ENCODE results near the gene FPR3. TPM values are rescaled to one million over a fixed set of nuclear protein-coding genes. Genes with fewer than 3 reads are reported as not detected.

The FPR3 gene
- total and polyA plus RNA-seq, 9 of the 15 experiments (the other 6 are each of a cell fraction or from before 2014, with no cell fraction given) = 0.08 to 0.51 (median 0.22) TPM; not detected in 1

DNA sequence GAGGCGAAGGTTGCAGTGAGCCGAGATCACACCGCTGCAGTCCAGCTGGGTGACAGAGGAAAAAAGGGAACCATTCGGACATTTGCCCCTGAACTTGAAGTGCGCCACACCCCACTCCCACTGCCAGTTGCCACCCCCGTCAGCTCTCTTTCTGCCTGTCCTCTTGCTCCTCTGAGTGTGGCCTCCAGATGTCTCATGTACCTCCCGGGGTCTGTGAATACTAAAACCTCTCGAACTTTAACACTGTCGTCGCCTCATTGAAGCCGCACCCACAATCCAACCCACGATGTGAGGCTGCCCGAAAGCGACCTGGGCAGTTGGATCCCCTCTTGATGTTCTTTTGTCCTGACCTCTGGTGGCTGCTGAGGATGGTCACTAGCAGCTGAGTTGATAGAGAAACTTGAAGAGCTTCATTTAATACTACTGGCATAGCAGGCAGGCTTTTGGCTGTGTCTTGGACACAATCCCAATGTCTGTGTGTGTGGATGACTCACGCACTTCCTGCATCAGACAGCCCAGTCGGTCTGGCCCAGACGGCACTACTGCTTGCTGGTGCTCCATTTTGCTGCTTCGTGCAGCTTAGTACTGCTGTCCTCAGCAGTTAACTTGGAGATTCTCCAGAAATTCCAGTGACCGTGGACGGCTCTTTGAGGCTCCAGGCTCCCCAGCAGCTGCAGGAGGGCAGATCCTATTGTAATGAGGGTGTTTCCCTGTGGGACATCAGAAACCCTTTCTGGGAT, 4.2 kb downstream of the FPR3 start (continued):
- TF ChIP-seq PPARD (CRISPR knock-in tag; IDR thresholded peaks at IDR 0.05) (no peak), MYBL2 (IDR thresholded peaks at IDR 0.05; ENCODE audit: low read depth) (no peak), MYBL2 (CRISPR knock-in tag; IDR thresholded peaks at IDR 0.05; ENCODE audit: borderline replicate concordance) (no peak), ZNF764 (CRISPR knock-in tag; IDR thresholded peaks at IDR 0.05; ENCODE audit: low read depth) (no peak), NEUROD1 (IDR thresholded peaks at IDR 0.05; ENCODE audit: borderline replicate concordance, low read depth, low read length, partially characterized antibody) (no peak), ETV5 (CRISPR knock-in tag; IDR thresholded peaks at IDR 0.05; ENCODE audit: low read depth) (peak; percentile 60; the same call in 1 of the 2 replicates), FOS (IDR thresholded peaks at IDR 0.05; ENCODE audit: extremely low read depth, insufficient read length) (peak; percentile 60), ZNF445 (CRISPR knock-in tag; IDR thresholded peaks at IDR 0.05; ENCODE audit: low read depth) (no peak), ZNF79 (CRISPR knock-in tag; IDR thresholded peaks at IDR 0.05; ENCODE audit: low read depth) (peak; percentile 60; the same call in 1 of the 2 replicates), JUND (IDR thresholded peaks at IDR 0.05; ENCODE audit: borderline replicate concordance, low read depth, low read length) (peak; percentile 98), JUND (tag; IDR thresholded peaks at IDR 0.05; ENCODE audit: borderline replicate concordance, low read depth, low read length) (peak; percentile 96), CREB1 (IDR thresholded peaks at IDR 0.05) (no peak), CREB1 (CRISPR knock-in tag; IDR thresholded peaks at IDR 0.05) (no peak), FOXA3 (CRISPR knock-in tag; conservative IDR thresholded peaks at IDR 0.05 in 1 of 2, IDR thresholded peaks at IDR 0.05 in 1 of 2) (no peak), TCF7L2 (IDR thresholded peaks at IDR 0.05; ENCODE audit: low read depth, low read length) (no peak), ZNF217 (CRISPR knock-in tag; IDR thresholded peaks at IDR 0.05) (no peak)
- TF ChIP-seq, protein P1, sequence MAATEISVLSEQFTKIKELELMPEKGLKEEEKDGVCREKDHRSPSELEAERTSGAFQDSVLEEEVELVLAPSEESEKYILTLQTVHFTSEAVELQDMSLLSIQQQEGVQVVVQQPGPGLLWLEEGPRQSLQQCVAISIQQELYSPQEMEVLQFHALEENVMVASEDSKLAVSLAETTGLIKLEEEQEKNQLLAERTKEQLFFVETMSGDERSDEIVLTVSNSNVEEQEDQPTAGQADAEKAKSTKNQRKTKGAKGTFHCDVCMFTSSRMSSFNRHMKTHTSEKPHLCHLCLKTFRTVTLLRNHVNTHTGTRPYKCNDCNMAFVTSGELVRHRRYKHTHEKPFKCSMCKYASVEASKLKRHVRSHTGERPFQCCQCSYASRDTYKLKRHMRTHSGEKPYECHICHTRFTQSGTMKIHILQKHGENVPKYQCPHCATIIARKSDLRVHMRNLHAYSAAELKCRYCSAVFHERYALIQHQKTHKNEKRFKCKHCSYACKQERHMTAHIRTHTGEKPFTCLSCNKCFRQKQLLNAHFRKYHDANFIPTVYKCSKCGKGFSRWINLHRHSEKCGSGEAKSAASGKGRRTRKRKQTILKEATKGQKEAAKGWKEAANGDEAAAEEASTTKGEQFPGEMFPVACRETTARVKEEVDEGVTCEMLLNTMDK (IDR thresholded peaks at IDR 0.05; ENCODE audit: borderline replicate concordance, insufficient read depth, low read depth, low read length, poor library complexity, severe bottlenecking) = no peak
- TF ChIP-seq, protein P2, sequence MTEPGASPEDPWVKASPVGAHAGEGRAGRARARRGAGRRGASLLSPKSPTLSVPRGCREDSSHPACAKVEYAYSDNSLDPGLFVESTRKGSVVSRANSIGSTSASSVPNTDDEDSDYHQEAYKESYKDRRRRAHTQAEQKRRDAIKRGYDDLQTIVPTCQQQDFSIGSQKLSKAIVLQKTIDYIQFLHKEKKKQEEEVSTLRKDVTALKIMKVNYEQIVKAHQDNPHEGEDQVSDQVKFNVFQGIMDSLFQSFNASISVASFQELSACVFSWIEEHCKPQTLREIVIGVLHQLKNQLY (CRISPR knock-in tag; conservative IDR thresholded peaks at IDR 0.05) = no peak
- TF ChIP-seq, protein P3, sequence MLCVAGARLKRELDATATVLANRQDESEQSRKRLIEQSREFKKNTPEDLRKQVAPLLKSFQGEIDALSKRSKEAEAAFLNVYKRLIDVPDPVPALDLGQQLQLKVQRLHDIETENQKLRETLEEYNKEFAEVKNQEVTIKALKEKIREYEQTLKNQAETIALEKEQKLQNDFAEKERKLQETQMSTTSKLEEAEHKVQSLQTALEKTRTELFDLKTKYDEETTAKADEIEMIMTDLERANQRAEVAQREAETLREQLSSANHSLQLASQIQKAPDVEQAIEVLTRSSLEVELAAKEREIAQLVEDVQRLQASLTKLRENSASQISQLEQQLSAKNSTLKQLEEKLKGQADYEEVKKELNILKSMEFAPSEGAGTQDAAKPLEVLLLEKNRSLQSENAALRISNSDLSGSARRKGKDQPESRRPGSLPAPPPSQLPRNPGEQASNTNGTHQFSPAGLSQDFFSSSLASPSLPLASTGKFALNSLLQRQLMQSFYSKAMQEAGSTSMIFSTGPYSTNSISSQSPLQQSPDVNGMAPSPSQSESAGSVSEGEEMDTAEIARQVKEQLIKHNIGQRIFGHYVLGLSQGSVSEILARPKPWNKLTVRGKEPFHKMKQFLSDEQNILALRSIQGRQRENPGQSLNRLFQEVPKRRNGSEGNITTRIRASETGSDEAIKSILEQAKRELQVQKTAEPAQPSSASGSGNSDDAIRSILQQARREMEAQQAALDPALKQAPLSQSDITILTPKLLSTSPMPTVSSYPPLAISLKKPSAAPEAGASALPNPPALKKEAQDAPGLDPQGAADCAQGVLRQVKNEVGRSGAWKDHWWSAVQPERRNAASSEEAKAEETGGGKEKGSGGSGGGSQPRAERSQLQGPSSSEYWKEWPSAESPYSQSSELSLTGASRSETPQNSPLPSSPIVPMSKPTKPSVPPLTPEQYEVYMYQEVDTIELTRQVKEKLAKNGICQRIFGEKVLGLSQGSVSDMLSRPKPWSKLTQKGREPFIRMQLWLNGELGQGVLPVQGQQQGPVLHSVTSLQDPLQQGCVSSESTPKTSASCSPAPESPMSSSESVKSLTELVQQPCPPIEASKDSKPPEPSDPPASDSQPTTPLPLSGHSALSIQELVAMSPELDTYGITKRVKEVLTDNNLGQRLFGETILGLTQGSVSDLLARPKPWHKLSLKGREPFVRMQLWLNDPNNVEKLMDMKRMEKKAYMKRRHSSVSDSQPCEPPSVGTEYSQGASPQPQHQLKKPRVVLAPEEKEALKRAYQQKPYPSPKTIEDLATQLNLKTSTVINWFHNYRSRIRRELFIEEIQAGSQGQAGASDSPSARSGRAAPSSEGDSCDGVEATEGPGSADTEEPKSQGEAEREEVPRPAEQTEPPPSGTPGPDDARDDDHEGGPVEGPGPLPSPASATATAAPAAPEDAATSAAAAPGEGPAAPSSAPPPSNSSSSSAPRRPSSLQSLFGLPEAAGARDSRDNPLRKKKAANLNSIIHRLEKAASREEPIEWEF (CRISPR knock-in tag; IDR thresholded peaks at IDR 0.05) = 0 out of 2 replicates have a peak, but pooled peaks have one; percentile 69
